C1 segment of cervical spinal cord (tissue), 14 donors: ENCODE measurements around the gene GPR161.
"Not testable (repeated sequence)": the region's sequence is repeated elsewhere in the genome, so short reads cannot be mapped to it uniquely, and the experiment has no call there.

ENCODE experiments used
- DNase-seq, 14 donors: peaks; one replicate each; lab custom pipeline; 2025; lab: John Stamatoyannopoulos, UW

The GPR161 gene

DNA sequence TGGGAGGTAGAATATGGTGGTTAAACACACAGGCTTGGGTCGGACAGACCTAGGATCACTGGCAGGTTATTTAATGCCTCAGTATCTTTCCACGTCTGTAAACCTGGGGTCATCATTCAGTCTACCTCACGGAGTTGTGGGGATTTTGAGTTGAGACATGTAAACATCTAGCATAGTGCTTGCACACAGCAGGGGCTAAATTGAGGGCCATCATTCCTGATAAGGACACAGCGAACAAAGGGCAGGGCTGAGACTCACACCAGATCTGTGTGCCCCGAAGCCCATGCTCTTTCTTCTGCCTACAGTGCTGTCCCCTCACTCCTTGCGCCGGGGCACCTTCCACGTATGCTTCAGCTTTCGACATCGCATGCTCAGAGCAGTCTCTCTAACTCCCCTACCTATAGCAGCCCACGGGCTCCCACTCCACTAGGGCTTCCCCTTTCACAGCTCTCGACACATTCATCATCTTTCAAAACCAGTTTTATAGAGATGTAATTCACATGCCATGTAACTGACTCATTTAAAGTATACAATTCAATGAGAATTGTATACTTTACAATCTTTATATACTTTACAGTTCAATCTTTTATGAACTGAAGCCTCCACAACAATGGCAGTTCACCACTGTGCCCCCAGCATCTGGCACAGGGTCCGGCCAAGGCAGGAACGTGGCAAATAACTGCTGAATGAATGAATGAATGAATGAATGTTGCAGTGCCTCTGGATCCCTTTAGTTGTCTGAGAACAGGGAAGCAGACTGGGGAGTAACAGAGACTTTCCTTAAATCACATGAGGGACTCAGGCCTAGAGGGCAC, 48.0 kb downstream of the GPR161 start:
- no peak for DNase-seq

DNA sequence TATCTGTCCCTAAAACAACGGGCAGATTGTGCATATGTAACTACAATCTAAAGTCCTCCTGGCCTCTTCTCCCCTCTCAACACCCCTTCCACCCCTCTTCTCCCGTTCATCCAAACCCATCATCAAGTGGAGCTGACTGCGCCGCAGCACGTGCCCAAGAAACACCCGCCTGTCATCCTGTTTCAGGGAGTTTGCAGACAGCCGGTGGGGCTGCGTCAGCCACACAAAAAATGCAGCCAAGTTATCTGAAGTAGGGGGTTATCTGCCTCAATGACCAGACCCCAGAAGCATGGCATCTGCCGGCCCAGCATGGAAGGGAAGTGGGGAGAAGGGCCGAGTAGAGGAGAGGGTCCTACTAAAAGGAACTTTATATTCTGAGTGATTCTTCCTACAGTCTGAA, 49.0 kb downstream of the GPR161 start:
- no peak for DNase-seq

DNA sequence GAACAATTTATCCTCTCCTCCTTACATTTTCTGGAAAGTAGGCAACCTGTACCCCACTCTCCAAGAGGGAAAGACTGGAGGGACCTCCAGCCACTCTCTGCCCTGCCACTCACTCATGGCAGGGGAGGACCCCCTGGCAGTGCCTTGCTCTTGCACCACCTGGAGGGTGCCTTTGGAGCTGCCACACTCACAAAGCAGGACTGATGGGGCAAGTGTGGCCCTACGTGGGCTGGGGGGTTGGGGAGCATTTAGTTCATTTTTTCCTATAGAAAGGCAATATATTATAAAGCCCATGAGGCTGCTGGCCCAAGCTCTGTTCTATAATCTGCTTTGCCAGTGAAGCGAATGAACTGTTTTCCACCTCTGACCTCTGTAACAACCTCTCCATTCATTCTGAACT, 50.3 kb downstream of the GPR161 start:
- no peak for DNase-seq

- DNase-seq: peak in 6 of 14 donors; percentile 11 to 60 (median 43)
Measured at GRCh38 chr1:168085401-168085872, 51.3 kb downstream of the GPR161 start.

DNA sequence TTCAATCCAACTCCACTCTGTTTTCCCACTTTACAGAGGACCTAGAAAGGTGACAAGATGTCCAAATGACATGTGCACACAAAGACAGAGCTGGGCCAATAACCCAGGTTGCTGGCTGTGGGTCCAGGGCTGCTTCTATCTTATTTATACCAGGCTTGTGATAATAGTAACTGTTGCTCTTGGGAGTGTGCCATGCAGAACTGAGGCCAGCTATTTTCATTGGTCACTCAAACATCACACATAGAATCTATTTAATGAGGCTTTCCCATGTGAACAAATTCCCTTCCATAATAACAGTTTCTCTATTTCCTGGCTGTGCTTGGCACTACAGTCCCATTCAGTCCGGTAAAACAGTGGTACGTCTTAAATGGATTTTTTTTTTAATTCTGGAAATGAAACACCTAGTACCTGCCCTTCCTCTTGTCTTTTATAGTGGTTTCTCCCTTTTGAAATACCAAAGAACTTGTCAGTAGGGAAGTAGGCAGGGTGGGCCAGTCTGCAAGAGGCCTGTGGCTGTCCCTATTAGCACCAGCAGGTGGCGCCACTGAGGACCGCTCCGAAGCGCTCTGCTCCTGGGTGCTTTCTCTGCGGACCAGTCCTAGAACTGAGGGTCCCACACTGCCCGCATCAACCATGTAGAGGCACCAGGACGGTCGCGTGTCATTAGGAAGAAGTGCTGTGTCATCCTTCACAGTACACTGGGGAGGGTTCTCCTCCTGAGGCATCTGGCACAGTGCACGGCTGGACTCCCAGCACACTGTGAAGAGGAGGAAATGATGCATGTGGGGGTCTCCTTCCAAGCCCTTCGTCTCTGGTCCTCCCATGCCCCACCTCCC, 52.1 kb downstream of the GPR161 start:
- DNase-seq: peak in 4 of 14 donors; percentile 8 to 25 (median 15)

DNA sequence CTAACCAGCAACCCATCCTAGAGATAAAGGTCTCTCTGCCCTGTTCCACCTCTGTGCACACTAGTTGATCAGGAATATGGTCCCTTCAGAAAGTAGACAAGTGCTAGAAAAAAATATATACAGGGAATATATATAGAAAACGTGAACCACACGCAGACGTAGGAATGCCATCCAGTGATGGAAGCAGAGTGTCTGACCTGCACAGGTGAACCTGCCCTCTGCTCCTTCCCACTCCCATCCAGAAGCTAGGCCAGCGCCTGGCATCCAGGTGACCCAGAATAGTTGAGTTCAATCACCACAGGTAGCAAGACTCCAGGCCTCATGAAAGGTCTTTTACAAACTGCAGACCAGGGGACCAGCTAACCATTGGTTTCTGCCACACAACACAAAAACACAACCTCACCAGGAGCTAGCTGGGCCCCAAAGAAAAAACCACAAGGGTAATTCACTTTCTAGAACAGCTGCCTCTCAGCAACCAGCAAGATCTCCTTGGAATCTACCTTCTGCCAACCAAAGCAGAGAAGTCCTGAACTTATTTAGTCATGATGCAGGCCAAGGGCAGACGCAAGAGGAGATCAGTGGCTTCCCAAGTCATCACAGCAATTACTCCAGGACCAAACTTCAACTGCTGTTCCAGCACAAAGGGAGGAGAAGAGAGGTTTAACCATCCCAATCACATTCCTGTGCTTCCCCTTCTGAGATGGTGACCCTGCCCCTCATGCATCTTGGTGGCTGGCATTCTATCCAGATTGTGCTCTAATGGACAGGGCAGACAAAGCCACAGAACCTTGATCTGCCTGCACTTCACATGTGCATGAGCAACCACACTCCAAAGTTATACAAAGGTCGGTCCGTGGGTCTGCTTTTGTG, 53.0 kb downstream of the GPR161 start:
- no peak for DNase-seq

DNA sequence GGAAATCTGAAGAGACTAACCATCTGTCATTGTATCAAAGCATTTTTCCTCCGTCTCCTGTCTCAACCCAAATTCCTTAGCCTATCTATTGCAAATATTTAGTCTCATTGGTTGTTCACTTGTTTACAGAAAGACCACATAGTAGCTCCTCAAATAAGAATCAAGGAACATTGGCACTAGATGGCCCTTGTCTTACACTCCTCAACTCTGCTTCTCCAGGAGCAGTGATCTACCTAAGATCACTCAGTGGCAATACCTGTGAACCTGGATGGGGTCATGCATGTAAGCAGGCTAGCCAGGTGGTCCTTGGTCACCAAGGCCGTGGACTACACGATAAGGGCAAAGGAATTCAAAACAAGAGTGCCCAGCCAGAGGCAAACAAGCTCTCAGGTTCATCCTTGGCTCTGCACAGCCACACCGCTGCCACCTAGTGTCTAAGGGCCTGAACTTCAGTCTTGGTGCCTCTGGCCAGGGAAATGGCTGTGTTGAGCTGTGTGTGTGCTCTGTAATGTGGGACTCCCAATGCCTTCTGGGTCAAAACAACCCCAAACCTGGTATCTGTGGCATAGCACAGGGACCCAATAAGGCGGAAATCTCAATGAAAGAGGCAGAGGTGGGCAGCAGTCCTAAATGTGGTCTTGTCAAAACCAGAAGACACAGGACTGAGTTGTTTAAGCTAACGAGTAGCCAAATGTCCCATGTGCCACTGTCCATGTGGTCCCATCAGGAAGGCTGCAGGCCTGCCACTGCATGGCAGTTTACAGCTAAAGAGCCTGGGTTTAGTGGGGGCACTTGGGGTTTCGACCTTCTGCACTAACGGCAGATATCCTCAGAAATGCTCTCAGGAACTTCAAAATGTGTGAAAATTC, 54.5 kb downstream of the GPR161 start:
- DNase-seq: peak in 11 of 14 donors; percentile 14 to 60 (median 38)

- no peak for DNase-seq
Measured at GRCh38 chr1:168081373-168082007, 55.2 kb downstream of the GPR161 start.

DNA sequence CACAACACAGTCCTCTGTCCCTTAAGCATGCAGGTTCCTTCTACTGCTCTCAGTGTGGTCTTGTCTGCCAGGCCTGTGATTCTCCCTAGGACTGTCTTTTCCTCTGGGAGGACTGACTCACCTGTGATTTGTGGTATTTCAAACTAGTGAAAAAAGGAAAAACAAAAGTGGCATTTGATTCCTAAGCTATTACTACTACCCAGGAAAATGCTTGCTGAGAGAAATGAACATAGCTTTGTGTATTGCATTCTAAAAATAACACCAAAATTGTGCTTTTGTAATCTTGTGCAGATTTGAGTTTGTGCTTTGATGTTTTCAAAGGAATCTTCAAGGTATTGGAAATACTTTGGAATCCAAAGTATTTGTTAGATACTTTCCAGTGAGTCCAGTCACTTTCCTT, 57.0 kb downstream of the GPR161 start:
- DNase-seq: no peak

- DNase-seq: no peak
Measured at GRCh38 chr1:168069384-168069783, 67.3 kb downstream of the GPR161 start.

- no peak for DNase-seq
Measured at GRCh38 chr1:168065506-168065905, 71.2 kb downstream of the GPR161 start.

DNA sequence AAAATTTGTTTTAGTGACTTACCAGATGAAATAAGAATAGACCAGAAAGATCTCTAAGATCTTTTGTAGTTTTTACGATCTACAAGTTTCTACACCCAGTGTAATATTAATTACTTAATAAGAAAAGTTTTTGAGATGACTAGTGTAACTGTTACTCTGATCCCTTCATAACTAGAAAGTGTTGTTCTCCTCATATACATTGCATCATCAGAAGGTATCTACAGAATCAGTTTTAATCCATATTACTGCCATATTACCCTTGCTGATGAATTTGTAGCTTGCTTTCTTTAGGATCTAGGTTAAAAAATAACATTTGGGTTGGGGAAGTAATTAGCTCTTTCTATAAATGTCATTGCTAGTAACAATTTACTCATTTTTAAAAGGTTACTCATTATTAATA, 72.5 kb downstream of the GPR161 start:
- DNase-seq: no peak

- DNase-seq: no peak
Measured at GRCh38 chr1:168057921-168058320, 78.8 kb downstream of the GPR161 start.

- DNase-seq: no peak
Measured at GRCh38 chr1:168057355-168057754, 79.4 kb downstream of the GPR161 start.

DNA sequence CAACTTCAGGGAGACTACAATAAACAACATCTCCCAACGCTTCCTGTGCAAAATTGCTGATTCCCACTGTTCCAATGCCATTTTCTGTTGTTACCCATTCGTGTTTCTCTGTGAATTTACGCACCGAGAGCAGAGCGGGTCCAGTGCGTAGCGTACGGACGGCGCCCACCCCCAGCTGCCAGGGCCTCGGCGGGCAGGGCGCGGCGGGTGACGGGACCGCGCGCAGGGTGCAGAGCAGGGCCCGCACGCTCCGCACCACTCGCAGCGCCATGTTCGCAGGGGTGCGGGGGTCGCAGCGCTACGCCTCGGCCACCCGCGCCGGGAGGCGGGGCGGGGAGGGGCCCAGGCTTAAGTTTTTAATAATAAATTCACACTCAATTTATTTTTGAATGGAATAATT, 80.6 kb downstream of the GPR161 start:
- DNase-seq: not testable (repeated sequence)

- DNase-seq: peak in 1 of 14 donors; percentile 1
Measured at GRCh38 chr1:168054117-168054516, 82.6 kb downstream of the GPR161 start.

DNA sequence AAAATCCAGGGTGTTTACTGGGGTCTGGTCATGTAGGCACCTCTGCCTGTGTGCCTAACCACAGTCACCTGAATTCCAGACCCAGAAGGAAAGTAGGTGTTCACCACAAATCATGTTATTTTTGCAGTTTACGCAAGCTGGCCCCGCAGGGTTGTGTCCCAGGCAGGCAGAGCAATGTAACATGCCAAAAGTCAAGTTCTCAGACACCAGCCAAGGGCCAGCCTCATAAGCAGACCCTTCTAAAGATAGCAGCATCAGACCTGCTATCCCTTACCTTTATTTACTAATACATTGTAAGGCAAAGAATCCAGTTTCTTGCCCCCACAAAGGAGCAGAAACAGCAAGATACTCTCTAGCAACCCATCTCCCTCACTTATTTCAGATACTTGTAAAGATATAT, 83.0 kb downstream of the GPR161 start:
- no peak for DNase-seq

- DNase-seq: no peak
Measured at GRCh38 chr1:168050880-168051279, 85.8 kb downstream of the GPR161 start.

GRCh38 chr1:168050307-168050706, 86.4 kb downstream of the GPR161 start:
- DNase-seq: no peak

DNA sequence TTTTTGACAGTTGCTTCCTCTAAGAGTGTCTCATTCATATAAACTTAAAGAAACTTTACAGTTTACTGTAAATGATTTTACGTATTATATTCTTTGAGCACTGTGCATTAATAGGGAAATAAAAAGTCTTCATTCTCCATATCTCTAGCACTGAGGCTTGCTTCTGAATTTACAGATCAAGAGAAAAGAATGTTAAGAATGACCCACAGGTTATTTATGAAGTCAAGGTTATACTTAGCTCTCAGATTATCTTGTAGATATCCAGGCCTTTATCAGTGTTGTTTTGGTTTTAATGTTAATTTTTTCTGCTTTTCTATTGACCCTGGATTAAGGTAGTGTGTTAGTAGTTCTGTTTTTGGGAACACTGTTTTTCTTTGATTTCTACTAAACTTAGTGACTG, 91.4 kb downstream of the GPR161 start:
- no peak for DNase-seq
